Measurements from ENCODE around the gene ABCC1.
"Not testable (repeated sequence)": the region's sequence is repeated elsewhere in the genome, so short reads cannot be mapped to it uniquely, and the experiment has no call there.

Gene ABCC1

DNA sequence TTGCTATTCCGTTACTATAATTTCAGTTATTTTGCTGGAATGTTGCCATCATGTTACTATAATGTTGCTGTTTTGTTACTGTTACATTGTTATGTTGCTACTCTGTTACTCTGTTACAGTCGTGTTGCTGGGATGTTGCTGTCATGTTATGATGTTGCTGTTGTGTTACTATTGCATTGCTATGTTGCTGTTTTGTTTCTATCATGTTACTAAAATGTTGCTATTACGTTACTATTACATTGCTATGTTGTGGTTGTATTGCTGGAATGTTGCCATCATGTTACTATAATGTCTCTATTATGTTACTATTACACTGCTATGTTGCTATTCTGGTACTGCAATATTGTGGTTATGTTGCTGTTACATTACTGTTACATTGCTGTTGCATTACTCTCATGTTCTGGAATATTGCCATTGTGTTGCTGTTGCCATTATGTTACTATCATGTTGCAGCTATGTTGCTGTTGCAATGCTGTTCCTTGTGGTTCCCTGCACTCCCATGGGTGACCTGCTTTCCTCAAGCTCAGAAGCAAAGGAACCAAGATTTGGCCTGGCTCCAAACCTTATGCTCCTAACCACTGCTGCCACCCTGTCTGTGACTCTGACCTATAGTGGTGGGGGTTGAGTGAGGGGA is 209.4 kb downstream of the ABCC1 start:
- no peak overlapping the region for H3K9ac ChIP-seq (ENCODE audit: low read depth, low read length, poor library complexity, severe bottlenecking)
- H3K4me3 ChIP-seq (ENCODE audit: low read length, poor library complexity, severe bottlenecking), result no peak overlapping the region
- H3K9me3 ChIP-seq (ENCODE audit: insufficient read depth, low read depth, low read length), result peaks cover 10% of the 10 kb centered on the region; the same call in 1 of the 2 replicates
- no peaks in the 10 kb centered on the region for H3F3A ChIP-seq (ENCODE audit: low read depth)
- TF ChIP-seq, protein P1, sequence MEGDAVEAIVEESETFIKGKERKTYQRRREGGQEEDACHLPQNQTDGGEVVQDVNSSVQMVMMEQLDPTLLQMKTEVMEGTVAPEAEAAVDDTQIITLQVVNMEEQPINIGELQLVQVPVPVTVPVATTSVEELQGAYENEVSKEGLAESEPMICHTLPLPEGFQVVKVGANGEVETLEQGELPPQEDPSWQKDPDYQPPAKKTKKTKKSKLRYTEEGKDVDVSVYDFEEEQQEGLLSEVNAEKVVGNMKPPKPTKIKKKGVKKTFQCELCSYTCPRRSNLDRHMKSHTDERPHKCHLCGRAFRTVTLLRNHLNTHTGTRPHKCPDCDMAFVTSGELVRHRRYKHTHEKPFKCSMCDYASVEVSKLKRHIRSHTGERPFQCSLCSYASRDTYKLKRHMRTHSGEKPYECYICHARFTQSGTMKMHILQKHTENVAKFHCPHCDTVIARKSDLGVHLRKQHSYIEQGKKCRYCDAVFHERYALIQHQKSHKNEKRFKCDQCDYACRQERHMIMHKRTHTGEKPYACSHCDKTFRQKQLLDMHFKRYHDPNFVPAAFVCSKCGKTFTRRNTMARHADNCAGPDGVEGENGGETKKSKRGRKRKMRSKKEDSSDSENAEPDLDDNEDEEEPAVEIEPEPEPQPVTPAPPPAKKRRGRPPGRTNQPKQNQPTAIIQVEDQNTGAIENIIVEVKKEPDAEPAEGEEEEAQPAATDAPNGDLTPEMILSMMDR (conservative IDR thresholded peaks at IDR 0.05; ENCODE audit: low read length), result no peak
- no peak for TF ChIP-seq EZH2phosphoT487 (IDR thresholded peaks at IDR 0.05; ENCODE audit: borderline replicate concordance)
- no peak overlapping the region for H3K4me2 ChIP-seq (ENCODE audit: low read depth, low read length, poor library complexity, severe bottlenecking)
- no peaks in the 10 kb centered on the region for H3K9me2 ChIP-seq (replicated peaks; ENCODE audit: low read depth, low read length)
- H3K27me3 ChIP-seq (ENCODE audit: insufficient read depth, low read length, poor library complexity, severe bottlenecking), result no peaks in the 10 kb centered on the region
- no peaks in the 10 kb centered on the region for H3K36me3 ChIP-seq (ENCODE audit: insufficient read depth, low read length)
- no peaks in the 10 kb centered on the region for H3K4me1 ChIP-seq (ENCODE audit: insufficient read depth, low read length, poor library complexity, severe bottlenecking)
- no peak overlapping the region for H2AFZ ChIP-seq (ENCODE audit: low read length)
- no peaks in the 10 kb centered on the region for H3K79me2 ChIP-seq (ENCODE audit: insufficient read depth, low read length)
- no peaks in the 10 kb centered on the region for H4K20me1 ChIP-seq (ENCODE audit: insufficient read depth, low read length, poor library complexity, severe bottlenecking)

DNA sequence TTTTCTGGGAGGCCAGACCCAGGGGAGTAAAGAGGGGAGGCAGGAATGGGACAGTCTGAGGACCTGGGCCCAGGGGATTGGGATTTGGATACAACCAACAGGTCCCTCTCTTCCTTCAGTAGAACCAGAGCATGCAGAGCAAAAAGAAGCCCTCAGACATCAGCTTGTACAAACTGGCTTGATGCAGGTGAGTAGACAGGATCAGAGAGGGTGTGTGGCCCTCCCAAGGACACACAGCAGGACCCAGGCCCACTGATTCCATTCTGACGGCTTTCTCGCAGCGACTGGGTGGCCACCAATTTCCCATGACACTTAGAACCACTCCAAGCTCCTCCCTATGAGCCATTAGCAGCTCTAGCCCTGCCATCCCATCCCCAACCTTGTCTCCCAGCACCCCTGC is 210.2 kb downstream of the ABCC1 start:
- TF ChIP-seq, protein P1 (conservative IDR thresholded peaks at IDR 0.05; ENCODE audit: low read length), result no peak
- TF ChIP-seq EZH2phosphoT487 (IDR thresholded peaks at IDR 0.05; ENCODE audit: borderline replicate concordance), result no peak
- Histone ChIP-seq H3K79me2 (ENCODE audit: insufficient read depth, low read length) (no peaks in the 10 kb centered on the region), H3K9me3 (ENCODE audit: insufficient read depth, low read depth, low read length) (peaks cover 10% of the 10 kb centered on the region; the same call in 1 of the 2 replicates), H3K27me3 (ENCODE audit: insufficient read depth, low read length, poor library complexity, severe bottlenecking) (no peaks in the 10 kb centered on the region), H4K20me1 (ENCODE audit: insufficient read depth, low read length, poor library complexity, severe bottlenecking) (no peaks in the 10 kb centered on the region), H3K4me1 (ENCODE audit: insufficient read depth, low read length, poor library complexity, severe bottlenecking) (no peaks in the 10 kb centered on the region), H3K9me2 (replicated peaks; ENCODE audit: low read depth, low read length) (no peaks in the 10 kb centered on the region), H3K4me3 (ENCODE audit: low read length, poor library complexity, severe bottlenecking) (no peak overlapping the region), H2AFZ (ENCODE audit: low read length) (no peak overlapping the region), H3K36me3 (ENCODE audit: insufficient read depth, low read length) (no peaks in the 10 kb centered on the region), H3K9ac (ENCODE audit: low read depth, low read length, poor library complexity, severe bottlenecking) (no peak overlapping the region), H3F3A (ENCODE audit: low read depth) (no peaks in the 10 kb centered on the region), H3K4me2 (ENCODE audit: low read depth, low read length, poor library complexity, severe bottlenecking) (no peak overlapping the region)

DNA sequence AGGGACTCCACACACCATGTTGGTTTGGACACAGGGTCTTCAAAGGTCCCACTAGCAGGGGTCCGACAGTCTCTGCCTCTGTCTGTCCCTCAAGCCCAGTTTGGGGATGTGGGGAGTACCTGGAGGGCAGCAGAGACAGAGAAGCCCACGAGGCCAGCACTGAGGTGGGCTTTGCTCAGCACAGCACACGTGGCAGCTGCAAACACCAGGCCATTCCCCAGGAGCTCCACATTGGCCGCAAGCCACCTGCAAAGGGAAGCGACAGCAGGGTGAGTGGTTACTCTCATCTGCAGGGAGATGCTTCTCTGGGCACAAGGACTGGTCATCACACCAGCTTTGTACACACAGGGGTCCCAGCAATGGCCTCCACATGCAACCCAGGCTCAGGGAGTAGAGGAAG is 211.9 kb downstream of the ABCC1 start:
- no peaks in the 10 kb centered on the region for H3K4me1 ChIP-seq (ENCODE audit: insufficient read depth, low read length, poor library complexity, severe bottlenecking)
- no peak for TF ChIP-seq EZH2phosphoT487 (IDR thresholded peaks at IDR 0.05; ENCODE audit: borderline replicate concordance)
- TF ChIP-seq, protein P1 (conservative IDR thresholded peaks at IDR 0.05; ENCODE audit: low read length), result no peak
- no peaks in the 10 kb centered on the region for H3K36me3 ChIP-seq (ENCODE audit: insufficient read depth, low read length)
- H3K4me3 ChIP-seq (ENCODE audit: low read length, poor library complexity, severe bottlenecking), result no peak overlapping the region
- H3K27me3 ChIP-seq (ENCODE audit: insufficient read depth, low read length, poor library complexity, severe bottlenecking), result no peaks in the 10 kb centered on the region
- peaks cover 10% of the 10 kb centered on the region; the same call in 1 of the 2 replicates for H3K9me3 ChIP-seq (ENCODE audit: insufficient read depth, low read depth, low read length)
- no peaks in the 10 kb centered on the region for H3F3A ChIP-seq (ENCODE audit: low read depth)
- H3K4me2 ChIP-seq (ENCODE audit: low read depth, low read length, poor library complexity, severe bottlenecking), result no peak overlapping the region
- H2AFZ ChIP-seq (ENCODE audit: low read length), result no peak overlapping the region
- no peaks in the 10 kb centered on the region for H4K20me1 ChIP-seq (ENCODE audit: insufficient read depth, low read length, poor library complexity, severe bottlenecking)
- no peaks in the 10 kb centered on the region for H3K79me2 ChIP-seq (ENCODE audit: insufficient read depth, low read length)
- no peak overlapping the region for H3K9ac ChIP-seq (ENCODE audit: low read depth, low read length, poor library complexity, severe bottlenecking)
- H3K9me2 ChIP-seq (replicated peaks; ENCODE audit: low read depth, low read length), result no peaks in the 10 kb centered on the region

DNA sequence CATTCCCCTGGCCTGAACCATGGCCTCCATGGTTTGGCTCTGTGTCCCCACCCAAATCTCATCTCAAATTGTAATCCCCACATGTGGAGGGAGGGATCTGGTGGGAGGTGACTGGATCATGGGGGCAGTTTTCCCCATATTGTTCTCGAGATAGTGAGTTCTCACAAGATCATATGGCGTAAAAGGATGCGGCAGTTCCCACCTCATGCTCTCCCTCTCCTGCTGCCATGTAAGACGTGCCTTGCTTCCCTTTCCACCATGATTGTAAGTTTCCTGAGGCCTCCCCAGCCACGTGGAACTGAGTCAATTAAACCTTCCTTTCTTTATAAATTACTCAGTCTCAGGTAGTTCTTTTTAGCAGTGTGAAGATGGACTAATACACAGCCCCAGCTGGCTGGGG is 212.4 kb downstream of the ABCC1 start:
- not testable (repeated sequence) for H3K36me3 ChIP-seq (ENCODE audit: insufficient read depth, low read length); H2AFZ ChIP-seq (ENCODE audit: low read length); H3K27me3 ChIP-seq (ENCODE audit: insufficient read depth, low read length, poor library complexity, severe bottlenecking); H3K9ac ChIP-seq (ENCODE audit: low read depth, low read length, poor library complexity, severe bottlenecking); H3K4me2 ChIP-seq (ENCODE audit: low read depth, low read length, poor library complexity, severe bottlenecking); H3K9me3 ChIP-seq (ENCODE audit: insufficient read depth, low read depth, low read length); H3K4me3 ChIP-seq (ENCODE audit: low read length, poor library complexity, severe bottlenecking); H3K4me1 ChIP-seq (ENCODE audit: insufficient read depth, low read length, poor library complexity, severe bottlenecking); H3K79me2 ChIP-seq (ENCODE audit: insufficient read depth, low read length); H3F3A ChIP-seq (ENCODE audit: low read depth); H3K9me2 ChIP-seq (replicated peaks; ENCODE audit: low read depth, low read length); H4K20me1 ChIP-seq (ENCODE audit: insufficient read depth, low read length, poor library complexity, severe bottlenecking)

All from Loucy (cell line).